ENCODE results near the gene GPBAR1. TPM values are rescaled to one million over a fixed set of nuclear protein-coding genes. Genes with fewer than 3 reads are reported as not detected.
A peak's percentile ranks its signal among the peaks of the same experiment; 100 is the strongest.

Gene GPBAR1
- total RNA-seq, 5 donors from 2014 or later (not counting 1 experiment from before 2014, with no cell fraction given) = 0.89 to 2.7 (median 1.2) TPM

DNA sequence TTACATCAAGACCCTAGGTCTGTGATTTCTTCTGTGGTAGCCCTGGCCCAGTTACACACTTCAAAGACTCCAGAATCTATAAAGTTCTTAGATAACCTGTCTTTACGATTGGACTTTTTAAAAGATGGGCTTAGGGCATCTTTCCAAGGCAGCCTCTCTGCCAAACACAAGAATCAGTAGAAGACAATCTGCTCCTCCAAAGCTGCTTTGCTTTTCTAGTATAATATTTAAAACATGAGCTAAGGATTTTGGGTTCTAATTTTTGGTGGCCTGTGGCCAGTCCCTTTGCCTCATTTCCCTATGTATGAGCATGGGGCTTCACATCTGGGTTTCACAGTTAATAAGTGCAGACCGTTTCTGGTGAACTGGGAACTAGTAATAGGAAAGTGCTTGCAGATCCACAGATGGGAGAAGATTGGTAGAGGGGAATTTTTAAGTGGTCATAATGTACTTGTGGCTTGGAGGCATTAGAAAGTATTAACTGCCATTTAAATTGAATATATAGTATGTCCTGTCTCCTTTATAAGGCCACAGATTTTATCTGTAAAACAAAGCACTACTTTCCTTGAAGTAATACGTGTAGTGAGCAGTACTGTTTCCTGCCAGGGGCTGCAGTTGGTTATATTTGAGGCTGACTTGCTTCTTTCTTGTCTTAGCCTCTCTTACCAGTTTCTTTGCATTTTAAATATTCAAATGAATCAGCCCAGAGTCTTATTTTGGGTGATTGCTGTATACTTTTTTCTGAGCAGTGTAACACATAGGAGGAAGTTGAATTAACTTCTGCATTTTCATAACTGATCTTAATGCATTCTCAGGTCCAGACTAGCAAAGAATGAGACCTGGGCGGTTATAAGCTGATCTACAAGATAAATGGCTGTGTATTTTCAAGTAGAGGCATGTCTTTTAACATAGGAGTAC is 42.3 kb upstream of the GPBAR1 start:
- peaks cover 57 to 64% (median 60%) of the 10 kb centered on the region in 3 donors for H3K4me1 Mint-ChIP-seq
- WGBS (ENCODE audit: insufficient coverage) = no CpG with 5 or more reads among the region's 4 CpGs
- Histone ChIP-seq H3K27ac (ENCODE audit: low read length) (peak overlapping the region; percentile 94), H3K9me3 (no peaks in the 10 kb centered on the region), H3K4me3 (ENCODE audit: control insufficient read depth in 1 of 2, extremely low read depth in 1 of 2, low read length in 1 of 2) (peak overlapping the region; percentile 93 to 98), H3K27me3 (replicated peaks in 1 of 2; ENCODE audit: control insufficient read depth in 2 of 2, extremely low read depth in 1 of 2, insufficient read depth in 2 of 2, low read length in 1 of 2) (no peaks in the 10 kb centered on the region), H3K36me3 (ENCODE audit: control insufficient read depth in 2 of 2, extremely low read depth in 1 of 2, insufficient read depth in 1 of 2, low read length in 1 of 2) (peaks cover 0 to 27% of the 10 kb centered on the region in 2 donors), H3K4me1 (ENCODE audit: control insufficient read depth in 1 of 2, extremely low read depth in 1 of 2, insufficient read depth in 2 of 2, low read length in 2 of 2) (peaks cover 44 to 46% of the 10 kb centered on the region in 2 experiments)
- peak overlapping the region; percentile 90 to 100 (median 90) for H3K4me3 Mint-ChIP-seq
- ChIA-PET CTCF (interaction anchor here (0.5 to 4.9 kb wide), 8 partner anchors 10 to 679 kb away, joined by 3 to 33 read pairs (median 4); partner anchors contain the start of gene CXCR1 (in 1 of the 2)), POLR2A (interaction anchor here (0.5 to 4.1 kb wide), 5 partner anchors 11 to 184 kb away, joined by 3 to 36 read pairs (median 7); partner anchors contain the start of gene CTDSP1 (in 1 of the 2))
- H3K27me3 Mint-ChIP-seq = no peaks in the 10 kb centered on the region
- DNase-seq (peak in 11 of 35 experiments; percentile 8 to 52 (median 18)), ATAC-seq (replicated peaks in 1 of 4) (peak; percentile 19 to 31 (median 30))
- H3K36me3 Mint-ChIP-seq = peaks cover 20% of the 10 kb centered on the region
- peak overlapping the region; percentile 94 to 98 for H3K27ac Mint-ChIP-seq
- H3K9me3 Mint-ChIP-seq = no peaks in the 10 kb centered on the region

DNA sequence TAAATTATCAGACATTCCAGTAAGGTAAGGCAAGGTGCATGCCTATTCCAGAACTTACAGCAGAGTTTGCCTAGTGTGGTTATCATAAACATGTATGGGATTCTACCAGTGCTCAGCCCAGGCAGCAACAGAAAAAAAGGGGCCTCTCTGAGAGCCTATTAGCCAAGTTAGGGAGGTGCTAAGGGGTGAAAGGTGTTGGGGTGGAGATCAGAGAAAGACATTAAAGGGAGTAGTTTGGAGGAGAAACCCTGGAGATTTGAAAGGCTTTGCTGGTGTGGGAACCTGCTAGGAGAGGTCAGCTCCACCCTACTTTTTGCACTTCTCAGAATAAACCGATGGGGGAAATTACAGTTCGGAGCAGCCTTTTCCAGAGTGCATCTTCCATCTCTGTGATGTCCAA is 40.9 kb upstream of the GPBAR1 start:
- CTCF ChIA-PET = interaction anchor here in 1 of 2 donors (0.6 to 4.9 kb wide), 6 partner anchors 10 to 189 kb away, joined by 3 to 33 read pairs (median 4); partner anchors contain the start of gene CXCR1
- no CpG with 5 or more reads among the region's 2 CpGs for WGBS (ENCODE audit: insufficient coverage)
- Histone ChIP-seq H3K4me3 (ENCODE audit: control insufficient read depth in 1 of 2, extremely low read depth in 1 of 2, low read length in 1 of 2) (peak overlapping the region; percentile 93 to 98), H3K9me3 (no peaks in the 10 kb centered on the region), H3K4me1 (ENCODE audit: control insufficient read depth in 1 of 2, extremely low read depth in 1 of 2, insufficient read depth in 2 of 2, low read length in 2 of 2) (peaks cover 58% of the 10 kb centered on the region in 2 experiments), H3K27me3 (replicated peaks in 1 of 2; ENCODE audit: control insufficient read depth in 2 of 2, extremely low read depth in 1 of 2, insufficient read depth in 2 of 2, low read length in 1 of 2) (no peaks in the 10 kb centered on the region), H3K36me3 (ENCODE audit: control insufficient read depth in 2 of 2, extremely low read depth in 1 of 2, insufficient read depth in 1 of 2, low read length in 1 of 2) (peaks cover 0 to 37% of the 10 kb centered on the region in 2 donors), H3K27ac (ENCODE audit: low read length) (peak overlapping the region; percentile 94)
- DNase-seq (no peak), ATAC-seq (replicated peaks in 1 of 4) (no peak)
- Mint-ChIP-seq H3K4me3 (peak overlapping the region; percentile 90 to 100 (median 90)), H3K4me1 (peaks cover 72 to 78% (median 72%) of the 10 kb centered on the region in 3 donors), H3K27ac (peak overlapping the region; percentile 94 to 98), H3K27me3 (no peaks in the 10 kb centered on the region), H3K9me3 (no peaks in the 10 kb centered on the region), H3K36me3 (peaks cover 32% of the 10 kb centered on the region)
- POLR2A ChIA-PET = interaction anchor here (0.5 to 4.1 kb wide), 4 partner anchors 9 to 23 kb away, joined by 3 to 36 read pairs (median 6); no protein-coding TSS in a partner anchor

DNA sequence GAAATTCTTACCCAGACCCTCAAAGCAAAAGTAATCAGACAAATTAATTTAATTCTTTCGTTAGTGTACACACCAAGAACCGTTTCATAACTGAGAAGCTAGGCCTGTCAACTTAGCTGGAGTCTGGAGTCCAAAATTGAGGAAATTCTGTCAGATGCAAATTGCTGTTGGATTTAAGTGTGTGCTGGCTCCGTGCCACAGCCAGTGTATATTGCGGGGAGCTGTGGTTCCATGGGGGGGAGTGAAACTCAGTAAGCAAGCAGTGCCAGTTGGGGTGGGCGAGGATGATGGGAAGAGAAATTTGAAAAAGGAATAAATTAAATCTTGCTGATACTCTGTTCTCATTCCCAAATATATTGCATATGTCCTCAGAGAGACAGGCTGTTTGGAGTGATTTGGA is 39.8 kb upstream of the GPBAR1 start:
- ATAC-seq (replicated peaks in 1 of 4) = no peak
- Histone ChIP-seq H3K27ac (ENCODE audit: low read length) (peak overlapping the region; percentile 94), H3K9me3 (no peaks in the 10 kb centered on the region), H3K27me3 (replicated peaks in 1 of 2; ENCODE audit: control insufficient read depth in 2 of 2, extremely low read depth in 1 of 2, insufficient read depth in 2 of 2, low read length in 1 of 2) (no peaks in the 10 kb centered on the region), H3K4me1 (ENCODE audit: control insufficient read depth in 1 of 2, extremely low read depth in 1 of 2, insufficient read depth in 2 of 2, low read length in 2 of 2) (peaks cover 61 to 67% of the 10 kb centered on the region in 2 experiments), H3K4me3 (ENCODE audit: control insufficient read depth in 1 of 2, extremely low read depth in 1 of 2, low read length in 1 of 2) (no peak overlapping the region), H3K36me3 (ENCODE audit: control insufficient read depth in 2 of 2, extremely low read depth in 1 of 2, insufficient read depth in 1 of 2, low read length in 1 of 2) (peaks cover 0 to 47% of the 10 kb centered on the region in 2 donors)
- Mint-ChIP-seq H3K9me3 (no peaks in the 10 kb centered on the region), H3K36me3 (peaks cover 42% of the 10 kb centered on the region), H3K4me1 (peaks cover 81 to 89% (median 82%) of the 10 kb centered on the region in 3 donors), H3K4me3 (peak overlapping the region; percentile 90 to 100 (median 90)), H3K27ac (peak overlapping the region; percentile 94 to 98), H3K27me3 (no peaks in the 10 kb centered on the region)
- WGBS (ENCODE audit: insufficient coverage) = 0% methylated on average over 2 of the region's 5 CpGs
- CTCF ChIA-PET = interaction anchor here (0.6 to 4.9 kb wide), 4 partner anchors 9 to 1258 kb away, joined by 3 to 33 read pairs (median 6); no protein-coding TSS in a partner anchor
- peak in 3 of 35 experiments; percentile 7 to 43 (median 15) for DNase-seq
- POLR2A ChIA-PET = interaction anchor here (0.6 to 4.1 kb wide), 7 partner anchors 8 to 1059 kb away, joined by 3 to 36 read pairs (median 3); no protein-coding TSS in a partner anchor

DNA sequence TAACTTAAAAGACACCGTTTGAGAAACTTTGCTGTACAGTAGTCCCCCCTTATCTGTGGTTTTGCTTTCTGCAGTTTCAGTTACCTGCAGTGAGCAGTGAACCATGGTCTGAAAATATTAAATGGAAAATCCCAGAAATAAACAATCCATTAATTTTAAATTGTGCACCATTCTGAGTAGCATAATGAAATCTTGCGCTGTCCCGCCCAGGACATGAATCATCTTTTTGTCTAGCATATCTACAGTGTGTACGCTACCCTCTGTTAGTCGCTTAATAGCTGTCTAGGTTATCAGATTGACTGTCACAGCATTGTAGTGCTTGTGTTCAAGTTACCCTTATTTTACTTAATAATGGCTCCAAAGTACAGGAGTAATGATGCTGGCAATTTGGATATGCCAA is 37.8 kb upstream of the GPBAR1 start:
- H3K4me1 ChIP-seq (ENCODE audit: control insufficient read depth in 1 of 2, extremely low read depth in 1 of 2, insufficient read depth in 2 of 2, low read length in 2 of 2) = peaks cover 61 to 71% of the 10 kb centered on the region in 2 experiments
- POLR2A ChIA-PET = interaction anchor here in 1 of 2 donors (1.7 kb wide), 1 partner anchor 13 kb away, joined by 5 read pairs; no protein-coding TSS in a partner anchor
- H3K27me3 ChIP-seq (replicated peaks in 1 of 2; ENCODE audit: control insufficient read depth in 2 of 2, extremely low read depth in 1 of 2, insufficient read depth in 2 of 2, low read length in 1 of 2) = no peaks in the 10 kb centered on the region
- peak in 3 of 4 experiments; percentile 38 to 46 (median 41) for ATAC-seq (replicated peaks in 1 of 4)
- H3K27ac ChIP-seq (ENCODE audit: low read length) = peak overlapping the region; percentile 62
- Mint-ChIP-seq H3K27ac (peak overlapping the region; percentile 81 to 94), H3K36me3 (peaks cover 54% of the 10 kb centered on the region), H3K27me3 (no peaks in the 10 kb centered on the region), H3K4me1 (peaks cover 90 to 98% (median 93%) of the 10 kb centered on the region in 3 donors), H3K9me3 (no peaks in the 10 kb centered on the region), H3K4me3 (peak overlapping the region; percentile 43 to 100 (median 62))
- no peaks in the 10 kb centered on the region for H3K9me3 ChIP-seq
- WGBS (ENCODE audit: insufficient coverage) = no CpG with 5 or more reads among the region's 5 CpGs
- CTCF ChIA-PET = no interaction called here
- H3K36me3 ChIP-seq (ENCODE audit: control insufficient read depth in 2 of 2, extremely low read depth in 1 of 2, insufficient read depth in 1 of 2, low read length in 1 of 2) = peaks cover 7 to 63% of the 10 kb centered on the region in 2 donors
- peak in 2 of 35 experiments; percentile 32 to 48 for DNase-seq
- no peak overlapping the region for H3K4me3 ChIP-seq (ENCODE audit: control insufficient read depth in 1 of 2, extremely low read depth in 1 of 2, low read length in 1 of 2)

DNA sequence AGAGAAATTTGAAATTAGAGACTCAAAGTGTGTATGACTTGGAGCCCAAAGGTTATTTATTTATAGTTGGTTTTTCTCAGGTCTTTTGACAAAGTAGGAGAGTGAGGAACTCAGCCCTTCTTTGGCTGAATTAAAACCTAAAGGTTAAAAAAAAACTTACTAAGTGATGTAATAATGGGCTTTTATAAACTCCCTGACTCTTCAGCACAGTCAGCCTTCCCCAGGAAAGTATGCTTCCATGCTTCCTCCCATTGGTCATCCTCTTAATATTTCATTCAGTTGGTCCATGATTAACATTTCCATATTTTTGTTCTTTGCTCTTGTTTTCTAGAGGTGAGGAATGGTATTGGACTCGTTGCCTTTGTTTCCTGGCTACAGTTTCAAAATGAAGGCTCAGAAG is 36.6 kb upstream of the GPBAR1 start:
- peaks cover 10 to 70% of the 10 kb centered on the region in 2 donors for H3K36me3 ChIP-seq (ENCODE audit: control insufficient read depth in 2 of 2, extremely low read depth in 1 of 2, insufficient read depth in 1 of 2, low read length in 1 of 2)
- ATAC-seq (replicated peaks in 1 of 4) (no peak), DNase-seq (no peak)
- WGBS (ENCODE audit: insufficient coverage) = no CpG with 5 or more reads among the region's 1 CpG
- H3K27me3 Mint-ChIP-seq = no peaks in the 10 kb centered on the region
- peaks cover 96 to 99% (median 96%) of the 10 kb centered on the region in 3 donors for H3K4me1 Mint-ChIP-seq
- H3K9me3 ChIP-seq = no peaks in the 10 kb centered on the region
- H3K4me3 ChIP-seq (ENCODE audit: control insufficient read depth in 1 of 2, extremely low read depth in 1 of 2, low read length in 1 of 2) = no peak overlapping the region
- H3K4me3 Mint-ChIP-seq = peak overlapping the region in 2 of 3 donors; percentile 62 to 100
- ChIA-PET POLR2A (no interaction called here), CTCF (interaction anchor here in 1 of 2 donors (0.6 to 0.7 kb wide), 2 partner anchors 37 to 60 kb away, joined by 3 to 4 read pairs; no protein-coding TSS in a partner anchor)
- H3K27ac Mint-ChIP-seq = peak overlapping the region; percentile 81 to 94
- H3K36me3 Mint-ChIP-seq = peaks cover 57% of the 10 kb centered on the region
- H3K9me3 Mint-ChIP-seq = no peaks in the 10 kb centered on the region
- peaks cover 68 to 72% of the 10 kb centered on the region in 2 experiments for H3K4me1 ChIP-seq (ENCODE audit: control insufficient read depth in 1 of 2, extremely low read depth in 1 of 2, insufficient read depth in 2 of 2, low read length in 2 of 2)
- H3K27ac ChIP-seq (ENCODE audit: low read length) = peak overlapping the region; percentile 62
- H3K27me3 ChIP-seq (replicated peaks in 1 of 2; ENCODE audit: control insufficient read depth in 2 of 2, extremely low read depth in 1 of 2, insufficient read depth in 2 of 2, low read length in 1 of 2) = no peaks in the 10 kb centered on the region

Data from T-cell (primary cell).